MM.1S (cell line): ENCODE results near the gene PKP2.

Experiments
- EZH2 ChIP-seq: fragments of 300-600 bp; sonication (generic); optimal IDR thresholded peaks from 2 replicates; pipeline ENCODE3; 2017; ENCODE audit warnings: low read depth, mild to moderate bottlenecking, antibody characterized with exemption, low read length, mixed read lengths
- EZH2phosphoT487 ChIP-seq: fragments of 300-600 bp; sonication (generic); IDR thresholded peaks from 2 replicates; pipeline ENCODE4 v1.6.1; 2018; ENCODE audit warnings: antibody characterized with exemption, low read length
- TF ChIP-seq, protein P1 (sequence below): fragments of 300-600 bp; sonication (generic); IDR thresholded peaks from 2 replicates; pipeline ENCODE4 v1.5.1; 2016; ENCODE audit warnings: antibody characterized with exemption, low read length, mixed read lengths

DNA sequence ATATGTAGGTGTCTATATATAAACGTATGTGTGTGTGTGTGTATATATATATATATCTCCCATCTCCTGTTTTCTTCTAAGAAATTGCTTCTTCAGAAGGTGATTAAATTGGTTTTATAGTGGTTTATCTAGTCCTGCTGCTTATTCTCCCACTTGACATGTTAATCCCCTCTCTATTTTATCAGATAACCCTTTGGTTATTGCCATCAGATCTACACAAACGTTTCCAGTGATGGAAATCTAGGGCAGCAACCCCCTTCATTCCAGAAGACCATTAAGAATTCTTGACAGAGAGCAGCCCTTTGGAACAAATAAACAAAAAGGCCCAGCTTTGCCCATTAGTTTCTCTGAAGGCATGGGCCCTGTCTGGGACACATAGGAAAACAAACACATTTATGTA lies 106.7 kb downstream of the PKP2 start:
- TF ChIP-seq, protein P1, sequence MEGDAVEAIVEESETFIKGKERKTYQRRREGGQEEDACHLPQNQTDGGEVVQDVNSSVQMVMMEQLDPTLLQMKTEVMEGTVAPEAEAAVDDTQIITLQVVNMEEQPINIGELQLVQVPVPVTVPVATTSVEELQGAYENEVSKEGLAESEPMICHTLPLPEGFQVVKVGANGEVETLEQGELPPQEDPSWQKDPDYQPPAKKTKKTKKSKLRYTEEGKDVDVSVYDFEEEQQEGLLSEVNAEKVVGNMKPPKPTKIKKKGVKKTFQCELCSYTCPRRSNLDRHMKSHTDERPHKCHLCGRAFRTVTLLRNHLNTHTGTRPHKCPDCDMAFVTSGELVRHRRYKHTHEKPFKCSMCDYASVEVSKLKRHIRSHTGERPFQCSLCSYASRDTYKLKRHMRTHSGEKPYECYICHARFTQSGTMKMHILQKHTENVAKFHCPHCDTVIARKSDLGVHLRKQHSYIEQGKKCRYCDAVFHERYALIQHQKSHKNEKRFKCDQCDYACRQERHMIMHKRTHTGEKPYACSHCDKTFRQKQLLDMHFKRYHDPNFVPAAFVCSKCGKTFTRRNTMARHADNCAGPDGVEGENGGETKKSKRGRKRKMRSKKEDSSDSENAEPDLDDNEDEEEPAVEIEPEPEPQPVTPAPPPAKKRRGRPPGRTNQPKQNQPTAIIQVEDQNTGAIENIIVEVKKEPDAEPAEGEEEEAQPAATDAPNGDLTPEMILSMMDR = no peak
- no peak for TF ChIP-seq EZH2phosphoT487
- TF ChIP-seq EZH2 = no peak
